HG02642 (cell line): ENCODE data around the gene ALOX5AP.

ENCODE experiments used
- ATAC-seq: cut with Tn5 transposase; IDR thresholded peaks from one replicate; pipeline ENCODE4 v1.9.1; 2021; ENCODE audit warnings: mild to moderate bottlenecking; ENCODE audit not compliant: unreplicated experiment, poor library complexity

ALOX5AP gene

DNA sequence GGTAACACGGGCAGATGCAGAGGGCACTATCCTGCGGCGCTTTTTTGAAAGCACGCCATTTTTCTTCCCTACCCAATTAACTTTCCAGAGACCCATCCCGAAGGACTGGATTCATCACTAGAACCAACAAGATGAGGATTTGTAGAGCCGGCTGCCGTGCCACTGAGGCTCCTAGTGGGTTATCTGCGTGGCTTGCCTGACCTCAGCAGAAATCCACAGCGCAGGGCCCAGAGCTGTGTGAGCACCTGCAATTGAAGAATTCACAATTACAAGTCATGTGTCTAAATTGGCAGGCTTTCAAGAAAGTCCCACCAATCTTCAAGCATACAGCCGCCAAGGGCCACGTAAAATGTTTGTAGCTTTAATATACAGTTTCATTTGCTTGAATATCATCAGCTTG is 75.5 kb downstream of the ALOX5AP start:
- ATAC-seq: no peak
